Gastroesophageal sphincter (tissue), 4 donors: ENCODE results near the gene SUPT5H. TPM values are rescaled to one million over a fixed set of nuclear protein-coding genes. Genes with fewer than 3 reads are reported as not detected.

ENCODE experiments used
- ATAC-seq: fragments of 150-250 bp; one replicate; pipeline ENCODE4 v1.9.1; 2016; ENCODE audit warnings: mild to moderate bottlenecking, moderate library complexity
- H3K27ac ChIP-seq, 4 donors: fragments of 200-600 bp; sonication (generic) in 3 of 4; 1 replicate in 3 of 4; 2 replicates in 1 of 4; pipeline ENCODE4 v1.5.1; 2016 to 2019
- H3K27me3 ChIP-seq: fragments of 200-600 bp; sonication (generic); one replicate; pipeline ENCODE4 v1.5.1; 2019
- H3K36me3 ChIP-seq, 2 donors: fragments of 200-600 bp; sonication (generic); one replicate each; pipeline ENCODE4 v1.5.1; 2019; ENCODE audit warnings: control low read depth in 1 of 2
- H3K4me1 ChIP-seq, 3 donors: fragments of 200-600 bp; sonication (generic); 1 replicate in 2 of 3; 2 replicates in 1 of 3; pipeline ENCODE4 v1.5.1; 2016 to 2019; ENCODE audit warnings: control low read depth in 2 of 3
- H3K4me3 ChIP-seq, 2 donors: fragments of 200-600 bp; sonication (generic); one replicate each; pipeline ENCODE4 v1.5.1; 2019; ENCODE audit warnings: mild to moderate bottlenecking in 1 of 2, moderate library complexity in 1 of 2
- H3K9me3 ChIP-seq, 3 donors: fragments of 200-600 bp; sonication (generic); one replicate each; pipeline ENCODE4 v1.5.1; 2017 to 2019; ENCODE audit warnings: control low read depth in 2 of 3
- CTCF ChIP-seq, 4 experiments: fragments of 200-600 bp in 2 of 4; fragments of 450-650 bp in 2 of 4; sonication (generic) in 1 of 4; IDR thresholded peaks; one replicate each; pipeline ENCODE4 v1.5.1; 2017 to 2019; ENCODE audit warnings: antibody characterized with exemption in 4 of 4, mild to moderate bottlenecking in 2 of 4, moderate library complexity in 2 of 4
- EP300 ChIP-seq: sonication (generic); formaldehyde crosslinking; IDR thresholded peaks from one replicate; pipeline ENCODE4 v1.6.1; 2017; ENCODE audit warnings: antibody characterized with exemption, mild to moderate bottlenecking
- POLR2A ChIP-seq, 2 donors: fragments of 450-650 bp; IDR thresholded peaks; one replicate each; pipeline ENCODE4 v1.6.1; 2017; ENCODE audit warnings: antibody characterized with exemption in 2 of 2, mild to moderate bottlenecking in 2 of 2, moderate library complexity in 1 of 2
- POLR2AphosphoS5 ChIP-seq: sonication (generic); formaldehyde crosslinking; IDR thresholded peaks from one replicate; pipeline ENCODE4 v1.6.1; 2017; ENCODE audit warnings: antibody characterized with exemption
- WGBS, 2 donors: methylation state at CpG; one replicate each; pipeline ENCODE4 v1.1.5; 2018; ENCODE audit warnings: low coverage in 1 of 2; 5-methylcytosine and 5-hydroxymethylcytosine counted together
- total RNA-seq, 4 donors: library from RNA; depleted of rRNA; stranded (reverse); fragments of >200 nt; gene quantifications; one replicate each; pipeline ENCODE4 v1.1.0, GENCODE V29; 2016

The SUPT5H gene
- total RNA-seq, 4 donors from 2014 or later, result 71.5 to 99.1 (median 87.0) TPM

GRCh38 chr19:39481229-39481545, 35.8 kb downstream of the SUPT5H start:
- peak overlapping the region in 3 of 4 donors; percentile 77 to 87 (median 86) for H3K27ac ChIP-seq
- TF ChIP-seq POLR2A (IDR thresholded peaks at IDR 0.05) (no peak), EP300 (no peak), POLR2AphosphoS5 (no peak), CTCF (IDR thresholded peaks at IDR 0.05) (no peak)

GRCh38 chr19:39481676-39482075, 36.3 kb downstream of the SUPT5H start:
- peaks cover 0 to 45% of the 10 kb centered on the region in 2 donors for H3K36me3 ChIP-seq
- peaks cover 0 to 26% (median 8%) of the 10 kb centered on the region in 3 donors for H3K4me1 ChIP-seq
- peak overlapping the region; percentile 65 to 76 for H3K4me3 ChIP-seq
- H3K27me3 ChIP-seq, result no peaks in the 10 kb centered on the region
- TF ChIP-seq POLR2AphosphoS5 (no peak), EP300 (no peak), POLR2A (IDR thresholded peaks at IDR 0.05) (no peak), CTCF (IDR thresholded peaks at IDR 0.05) (no peak)
- no peak for ATAC-seq
- peak overlapping the region in 1 of 4 donors; percentile 87 for H3K27ac ChIP-seq
- H3K9me3 ChIP-seq, result no peaks in the 10 kb centered on the region
- 81% methylated on average over 3 of the region's 11 CpGs; no CpG with 5 or more reads in 1 of the 2 donors for WGBS, 2 donors

More at GRCh38 chr19:39481229-39481545, 35.8 kb downstream of the SUPT5H start:
- no peaks in the 10 kb centered on the region for H3K9me3 ChIP-seq
- H3K36me3 ChIP-seq, result peaks cover 0 to 45% of the 10 kb centered on the region in 2 donors
- no peak for ATAC-seq
- peak overlapping the region; percentile 65 to 76 for H3K4me3 ChIP-seq
- H3K4me1 ChIP-seq, result peaks cover 0 to 26% (median 8%) of the 10 kb centered on the region in 3 donors
- H3K27me3 ChIP-seq, result no peaks in the 10 kb centered on the region
- 0 to 1% methylated on average over 4 to 12 of the region's 12 CpGs for WGBS, 2 donors

DNA sequence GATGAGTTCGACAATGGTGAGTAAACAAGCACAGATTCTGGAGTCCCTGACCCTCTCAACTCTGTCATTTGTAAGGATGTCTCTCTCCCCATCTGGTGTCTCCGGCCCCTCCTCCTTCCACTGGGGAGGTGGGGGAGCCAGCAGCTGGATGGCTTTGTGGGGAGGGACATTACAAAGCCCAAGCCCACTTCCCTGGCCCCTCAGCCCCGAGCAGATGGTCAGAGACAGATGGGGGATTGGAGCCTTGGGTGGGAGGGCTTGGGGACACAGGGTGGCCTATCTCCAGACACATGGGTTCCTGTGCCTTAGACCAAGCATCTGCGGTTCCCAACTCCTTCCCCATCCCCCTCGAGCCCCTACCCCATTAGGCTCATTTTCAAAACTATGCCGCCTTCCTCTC, 37.8 kb downstream of the SUPT5H start:
- 70% methylated on average over 3 of the region's 6 CpGs; no CpG with 5 or more reads in 1 of the 2 donors for WGBS, 2 donors
- ATAC-seq, result no peak
- no peaks in the 10 kb centered on the region for H3K27me3 ChIP-seq
- no peak overlapping the region for H3K27ac ChIP-seq
- no peak overlapping the region for H3K4me3 ChIP-seq
- peaks cover 0 to 26% (median 8%) of the 10 kb centered on the region in 3 donors for H3K4me1 ChIP-seq
- H3K9me3 ChIP-seq, result no peaks in the 10 kb centered on the region
- peaks cover 0 to 56% of the 10 kb centered on the region in 2 donors for H3K36me3 ChIP-seq
- TF ChIP-seq POLR2A (IDR thresholded peaks at IDR 0.05), result no peak
- TF ChIP-seq CTCF (IDR thresholded peaks at IDR 0.05), result no peak
- TF ChIP-seq EP300, result no peak
- TF ChIP-seq POLR2AphosphoS5, result no peak

DNA sequence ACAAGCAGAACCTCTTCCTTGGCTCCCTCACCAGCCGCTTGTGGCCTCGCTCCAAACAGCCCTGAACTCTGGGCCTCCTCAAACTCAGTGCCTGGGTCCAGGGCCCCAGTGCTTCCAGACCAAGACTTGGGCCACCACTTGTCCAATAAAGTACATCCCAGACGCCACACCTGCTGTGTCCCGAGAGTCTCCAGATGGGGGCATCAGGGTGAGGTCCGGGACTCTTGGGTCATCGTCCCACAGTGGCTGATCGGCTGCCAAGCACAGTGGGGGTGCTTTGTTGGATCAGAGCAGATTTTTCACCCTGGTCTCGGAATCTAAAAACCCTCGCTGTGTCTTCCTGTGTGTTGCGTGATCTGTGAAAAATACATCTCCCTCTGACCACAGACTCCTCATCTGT, 44.4 kb downstream of the SUPT5H start:
- no peaks in the 10 kb centered on the region for H3K27me3 ChIP-seq
- H3K4me1 ChIP-seq, result no peaks in the 10 kb centered on the region
- no peak overlapping the region for H3K4me3 ChIP-seq
- no peak for TF ChIP-seq POLR2AphosphoS5
- no peak for TF ChIP-seq EP300
- no peak for TF ChIP-seq CTCF (IDR thresholded peaks at IDR 0.05)
- TF ChIP-seq POLR2A (IDR thresholded peaks at IDR 0.05), result no peak
- ATAC-seq, result no peak
- H3K36me3 ChIP-seq, result peaks cover 0 to 75% of the 10 kb centered on the region in 2 donors
- no peak overlapping the region for H3K27ac ChIP-seq
- H3K9me3 ChIP-seq, result no peaks in the 10 kb centered on the region
- 100% methylated on average over 1 to 2 of the region's 10 CpGs for WGBS, 2 donors

- WGBS, 2 donors, result 90 to 96% methylated on average over 2 to 4 of the region's 6 CpGs
Observed at GRCh38 chr19:39492225-39492624, 46.8 kb downstream of the SUPT5H start.

More at GRCh38 chr19:39492225-39492624, 46.8 kb downstream of the SUPT5H start:
- Histone ChIP-seq H3K4me3 (no peak overlapping the region), H3K4me1 (no peaks in the 10 kb centered on the region), H3K9me3 (no peaks in the 10 kb centered on the region), H3K27ac (no peak overlapping the region), H3K27me3 (peaks cover 15% of the 10 kb centered on the region), H3K36me3 (peaks cover 0 to 51% of the 10 kb centered on the region in 2 donors)
- ATAC-seq, result no peak
- no peak for TF ChIP-seq CTCF (IDR thresholded peaks at IDR 0.05)
- no peak for TF ChIP-seq POLR2AphosphoS5
- no peak for TF ChIP-seq EP300
- no peak for TF ChIP-seq POLR2A (IDR thresholded peaks at IDR 0.05)
